GM12878 (cell line): ENCODE measurements around the gene RASGRF2.

ENCODE experiments used
- CTCF ChIP-seq, 3 experiments: IDR thresholded peaks in 2 of 3; conservative IDR thresholded peaks in 1 of 3; 2 replicates each; pipeline ENCODE4 v1.5.1; 2011; ENCODE audit warnings: low read depth in 3 of 3, low read length in 3 of 3, mild to moderate bottlenecking in 3 of 3, control low read depth in 2 of 3, moderate library complexity in 2 of 3, inconsistent platforms in 1 of 3, mixed read lengths in 1 of 3; ENCODE audit not compliant: control insufficient read depth in 2 of 3, insufficient read depth in 1 of 3; ENCODE audit errors: extremely low read depth in 1 of 3
- MEF2A ChIP-seq: IDR thresholded peaks from 2 replicates; pipeline ENCODE4 v1.6.1; 2011; ENCODE audit warnings: low read depth, mild to moderate bottlenecking, low read length, moderate library complexity; ENCODE audit not compliant: insufficient read depth
- NFYB ChIP-seq: IDR thresholded peaks from 2 replicates; pipeline ENCODE4 v1.6.1; 2011; ENCODE audit warnings: low read depth, mild to moderate bottlenecking, low read length, improper control_type of control experiment, moderate library complexity; ENCODE audit not compliant: insufficient read depth
- POLR2A ChIP-seq: IDR thresholded peaks from 2 replicates; pipeline ENCODE4 v1.6.1; 2011; ENCODE audit warnings: low read depth, mild to moderate bottlenecking, low read length
- POLR2AphosphoS2 ChIP-seq: IDR thresholded peaks from 2 replicates; pipeline ENCODE4 v1.6.1; 2011; ENCODE audit warnings: low read depth, mild to moderate bottlenecking, low read length, improper control_type of control experiment, moderate library complexity
- POLR2AphosphoS5 ChIP-seq: IDR thresholded peaks from 2 replicates; pipeline ENCODE4 v1.6.1; 2011; ENCODE audit warnings: mild to moderate bottlenecking, low read length, inconsistent platforms
- SIN3A ChIP-seq: IDR thresholded peaks from 2 replicates; pipeline ENCODE4 v1.6.1; 2012; ENCODE audit warnings: low read depth, low read length, improper control_type of control experiment
- SP1 ChIP-seq: IDR thresholded peaks from one replicate; pipeline ENCODE4 v1.6.1; 2011; ENCODE audit warnings: low read depth, low read length
- STAT1 ChIP-seq: fragments of 450-650 bp; conservative IDR thresholded peaks from 2 replicates; pipeline ENCODE4 v1.6.1; 2014; ENCODE audit warnings: antibody characterized with exemption, mild to moderate bottlenecking
- USF2 ChIP-seq: IDR thresholded peaks from 2 replicates; pipeline ENCODE4 v1.6.1; 2011; ENCODE audit warnings: low read depth, low read length, improper control_type of control experiment, borderline replicate concordance
- YY1 ChIP-seq: IDR thresholded peaks from 2 replicates; pipeline ENCODE4 v1.6.1; 2011; ENCODE audit warnings: low read depth, mild to moderate bottlenecking, low read length

DNA sequence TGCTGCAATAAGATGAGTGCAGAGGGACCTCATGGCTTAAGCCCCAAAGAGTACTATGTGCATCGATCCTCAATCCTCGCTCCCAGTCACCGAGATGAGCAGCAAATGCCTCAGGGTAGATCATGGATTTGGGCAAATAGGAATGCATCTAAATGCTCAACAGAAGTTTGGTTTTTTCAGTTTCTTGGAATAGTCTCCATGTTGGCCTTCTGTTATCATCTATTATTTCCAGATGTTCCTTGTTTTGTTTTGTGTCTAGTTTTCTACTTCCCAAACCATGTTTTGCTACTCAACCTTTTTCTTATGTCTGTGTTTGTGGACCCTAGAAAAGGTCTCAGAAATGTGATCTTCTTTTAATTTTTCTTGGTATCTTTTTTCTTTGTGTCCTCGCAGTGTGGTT is 43.5 kb upstream of the RASGRF2 start:
- TF ChIP-seq USF2 (no peak), YY1 (no peak), POLR2AphosphoS5 (no peak), NFYB (no peak), POLR2A (no peak), CTCF (IDR thresholded peaks at IDR 0.05 in 2 of 3, conservative IDR thresholded peaks at IDR 0.05 in 1 of 3; ENCODE audit: control insufficient read depth in 2 of 3, extremely low read depth in 1 of 3, insufficient read depth in 1 of 3, low read depth in 3 of 3, low read length in 3 of 3) (no peak), SIN3A (no peak), MEF2A (no peak), SP1 (no peak), POLR2AphosphoS2 (no peak), STAT1 (no peak)
